Astrocyte of the cerebellum (primary cell): Measurements from ENCODE around the gene MCEMP1.

Source experiments
- DNase-seq: peaks from one replicate; pipeline ENCODE4 v3.0.0-alpha.2; 2011; ENCODE audit warnings: low read depth
- H3K4me3 ChIP-seq: 2 replicates; pipeline ENCODE4 v1.5.1; 2011; ENCODE audit warnings: mild to moderate bottlenecking, low read depth, low read length, moderate library complexity
- in situ Hi-C: cut with HindIII; loops from 2 replicates; pipeline ENCODE4 v1.10.0; 2017; ENCODE audit warnings: low sequenced_read_pairs
- TF ChIP-seq, protein P1 (sequence below): IDR thresholded peaks from 2 replicates; pipeline ENCODE4 v1.5.1; 2012; ENCODE audit warnings: low read length, low read depth, moderate library complexity, mild to moderate bottlenecking; ENCODE audit errors: missing control alignments

The MCEMP1 gene

DNA sequence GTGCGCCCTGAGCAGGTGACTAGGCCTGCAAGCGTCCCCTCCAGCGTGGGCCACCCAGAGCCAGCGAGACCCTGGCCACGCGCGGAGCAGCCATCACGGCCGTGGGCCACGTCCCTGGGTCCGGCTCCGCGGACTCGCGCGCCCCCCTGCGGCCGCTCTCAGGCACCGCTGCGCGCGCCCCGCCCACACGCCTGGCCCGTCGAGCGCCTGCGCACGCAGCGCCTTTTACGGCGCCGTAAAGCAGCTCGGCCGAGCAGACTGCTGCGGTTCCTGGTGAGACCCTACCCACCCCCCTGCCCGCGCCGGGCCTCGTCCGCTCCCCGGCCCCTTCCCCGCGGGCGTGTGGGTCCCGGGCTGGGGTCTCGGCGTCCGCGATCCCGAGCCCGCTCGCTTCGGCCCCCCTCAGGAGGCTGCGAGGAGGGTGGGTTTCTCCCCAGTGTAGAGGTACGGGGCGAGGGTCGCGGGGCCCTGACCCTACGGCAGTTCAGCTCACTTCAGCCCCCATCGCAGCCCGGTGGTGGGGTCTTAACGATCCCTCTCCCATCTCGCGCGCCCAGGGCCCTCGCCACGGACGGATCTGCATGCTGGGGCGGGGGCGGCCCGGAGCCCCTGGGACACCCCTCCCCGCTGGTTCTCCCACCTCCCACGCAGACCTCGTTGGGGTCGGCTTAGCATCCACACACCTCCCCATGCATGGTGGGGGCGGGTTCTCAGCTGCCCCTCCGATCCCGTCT lies 3.9 kb downstream of the MCEMP1 start, which contains the start of gene TRAPPC5:
TRAPPC5 (plus strand) TSS at position 228 of the 734 bp plus-strand sequence. CDS start 1,421 bp downstream, outside the sequence.
- peak; percentile 34 for DNase-seq
- H3K4me3 ChIP-seq: peak within 1 kb of the TSS; percentile 100
- TF ChIP-seq, protein P1, sequence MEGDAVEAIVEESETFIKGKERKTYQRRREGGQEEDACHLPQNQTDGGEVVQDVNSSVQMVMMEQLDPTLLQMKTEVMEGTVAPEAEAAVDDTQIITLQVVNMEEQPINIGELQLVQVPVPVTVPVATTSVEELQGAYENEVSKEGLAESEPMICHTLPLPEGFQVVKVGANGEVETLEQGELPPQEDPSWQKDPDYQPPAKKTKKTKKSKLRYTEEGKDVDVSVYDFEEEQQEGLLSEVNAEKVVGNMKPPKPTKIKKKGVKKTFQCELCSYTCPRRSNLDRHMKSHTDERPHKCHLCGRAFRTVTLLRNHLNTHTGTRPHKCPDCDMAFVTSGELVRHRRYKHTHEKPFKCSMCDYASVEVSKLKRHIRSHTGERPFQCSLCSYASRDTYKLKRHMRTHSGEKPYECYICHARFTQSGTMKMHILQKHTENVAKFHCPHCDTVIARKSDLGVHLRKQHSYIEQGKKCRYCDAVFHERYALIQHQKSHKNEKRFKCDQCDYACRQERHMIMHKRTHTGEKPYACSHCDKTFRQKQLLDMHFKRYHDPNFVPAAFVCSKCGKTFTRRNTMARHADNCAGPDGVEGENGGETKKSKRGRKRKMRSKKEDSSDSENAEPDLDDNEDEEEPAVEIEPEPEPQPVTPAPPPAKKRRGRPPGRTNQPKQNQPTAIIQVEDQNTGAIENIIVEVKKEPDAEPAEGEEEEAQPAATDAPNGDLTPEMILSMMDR: peak; percentile 64
- in situ Hi-C loops: no loop called here

DNA sequence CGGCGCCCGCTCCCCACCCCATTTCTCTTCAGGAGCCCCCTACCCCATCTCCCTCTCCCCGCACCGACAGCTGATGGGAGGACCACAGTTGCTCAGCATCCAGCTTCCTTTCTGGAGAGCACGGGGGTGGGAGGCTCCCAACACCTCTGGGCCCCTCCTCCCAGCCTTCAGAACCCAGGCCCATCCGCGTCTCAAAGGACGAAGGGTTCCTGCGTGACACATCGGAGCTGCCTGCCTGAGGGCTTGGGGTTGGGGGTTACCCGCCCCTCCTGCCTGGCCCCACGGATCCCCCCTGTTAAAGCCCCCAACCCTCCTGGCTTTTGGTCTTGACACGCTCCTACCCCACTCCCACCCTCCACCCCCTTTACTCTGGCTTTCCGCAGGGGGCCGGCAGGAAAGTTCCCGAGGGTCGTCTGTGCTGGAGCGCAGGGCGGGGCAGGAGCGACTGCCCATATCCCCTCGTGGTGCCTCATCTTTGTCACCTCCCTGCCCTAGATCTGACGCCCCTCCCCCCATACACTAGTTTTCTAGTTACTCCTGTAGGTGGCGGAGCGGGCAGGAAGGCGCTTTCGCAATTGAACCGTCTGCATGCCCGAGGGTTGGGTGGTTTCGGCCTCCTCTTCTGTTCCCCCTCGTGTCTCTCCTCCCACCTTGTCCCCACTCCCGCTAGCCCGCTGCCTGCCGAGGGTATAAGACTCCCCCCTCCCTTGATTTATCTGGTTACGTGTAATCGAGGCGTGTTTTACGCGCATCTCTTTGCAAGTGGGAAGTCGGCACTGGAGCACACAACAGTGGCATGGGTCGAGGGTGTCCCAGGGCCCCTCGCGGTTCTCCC lies 4.7 kb downstream of the MCEMP1 start:
- in situ Hi-C loops: no loop called here
- H3K4me3 ChIP-seq: peak overlapping the region; percentile 100
- DNase-seq: peak; percentile 47
- TF ChIP-seq, protein P1: peak; percentile 68

DNA sequence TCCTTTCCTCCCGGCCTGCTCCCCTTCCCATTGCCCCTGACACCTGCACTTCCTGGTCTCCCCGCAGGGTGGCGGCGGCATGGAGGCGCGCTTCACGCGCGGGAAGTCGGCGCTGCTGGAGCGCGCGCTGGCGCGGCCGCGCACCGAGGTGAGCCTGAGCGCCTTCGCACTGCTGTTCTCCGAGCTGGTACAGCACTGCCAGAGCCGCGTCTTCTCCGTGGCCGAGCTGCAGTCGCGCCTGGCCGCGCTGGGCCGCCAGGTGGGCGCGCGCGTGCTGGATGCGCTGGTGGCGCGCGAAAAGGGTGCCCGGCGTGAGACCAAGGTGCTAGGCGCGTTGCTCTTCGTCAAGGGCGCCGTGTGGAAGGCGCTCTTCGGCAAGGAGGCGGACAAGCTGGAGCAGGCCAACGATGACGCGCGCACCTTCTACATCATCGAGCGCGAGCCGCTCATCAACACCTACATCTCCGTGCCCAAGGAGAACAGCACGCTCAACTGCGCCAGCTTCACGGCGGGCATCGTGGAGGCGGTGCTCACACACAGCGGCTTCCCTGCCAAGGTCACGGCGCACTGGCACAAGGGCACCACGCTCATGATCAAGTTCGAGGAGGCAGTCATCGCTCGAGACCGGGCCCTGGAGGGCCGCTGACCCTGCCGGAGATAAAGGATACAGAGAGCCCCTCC lies 5.4 kb downstream of the MCEMP1 start:
- DNase-seq: no peak
- TF ChIP-seq, protein P1: no peak
- H3K4me3 ChIP-seq: peak overlapping the region; percentile 100
- in situ Hi-C loops: no loop called here

DNA sequence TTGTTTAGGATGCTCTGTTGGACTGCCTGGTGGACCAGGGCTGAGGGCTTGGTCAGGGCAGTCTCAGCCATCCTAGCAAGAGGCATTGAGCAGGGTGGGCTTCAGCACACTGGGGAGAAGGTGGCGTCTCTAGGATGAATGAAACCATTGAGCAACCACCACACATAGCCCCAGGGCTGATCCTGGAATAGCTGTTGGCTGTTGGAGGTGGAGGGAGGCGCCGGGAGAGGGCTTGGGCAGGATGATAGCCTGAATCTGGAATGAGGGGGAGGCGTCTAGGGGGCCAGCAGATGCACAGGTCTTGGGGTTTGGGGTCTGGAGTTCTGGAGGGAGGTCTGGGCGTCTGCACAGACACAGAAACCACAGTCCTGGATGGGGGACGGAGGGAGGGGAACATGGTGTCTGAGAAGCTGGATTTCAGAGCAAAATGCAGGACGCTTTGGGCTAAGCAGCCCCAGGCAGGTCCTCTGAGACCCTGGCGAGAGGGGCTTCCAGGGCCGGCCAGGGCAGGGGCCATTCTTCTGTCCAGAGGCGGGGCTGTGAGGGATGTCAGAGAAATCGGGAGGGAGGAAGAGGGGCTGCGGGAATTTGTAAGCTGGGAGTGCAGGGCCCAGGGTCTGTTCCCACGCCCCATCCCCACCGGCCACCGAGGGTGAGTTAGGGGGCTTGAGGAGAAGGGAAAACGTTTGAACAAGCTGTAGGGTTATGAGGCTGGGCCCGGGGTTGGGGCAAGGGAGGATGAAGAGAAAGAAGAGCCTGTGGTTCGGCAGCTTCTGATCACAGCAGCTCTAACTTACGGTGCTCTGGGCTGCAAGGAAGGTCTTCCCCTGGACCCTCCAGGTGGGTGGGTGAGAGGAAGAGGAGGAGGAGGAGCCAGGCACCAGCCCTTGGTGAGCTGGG lies 8.9 kb downstream of the MCEMP1 start:
- in situ Hi-C loops: no loop called here
- no peak for DNase-seq
- no peak overlapping the region for H3K4me3 ChIP-seq
- TF ChIP-seq, protein P1: no peak

DNA sequence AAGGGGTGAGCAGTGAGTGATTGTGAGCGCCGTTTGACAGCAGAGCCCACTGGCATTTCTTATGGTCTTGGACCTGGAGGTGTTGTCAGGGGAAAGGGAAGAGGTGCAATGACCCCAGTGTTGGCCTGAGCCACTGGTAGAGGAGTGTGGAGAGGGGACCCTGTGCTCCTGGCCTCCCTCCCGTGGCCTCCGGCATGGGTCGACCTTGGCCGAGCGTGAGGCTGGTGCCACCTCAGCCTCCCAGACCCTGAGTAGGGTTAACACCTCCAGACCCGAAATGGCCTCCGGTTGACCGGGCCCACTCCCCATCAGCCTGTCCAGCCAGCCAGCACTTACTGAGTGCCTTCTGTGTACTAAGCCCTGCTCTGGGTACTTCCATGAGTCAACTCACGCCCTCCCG lies 10.3 kb downstream of the MCEMP1 start:
- DNase-seq: no peak
- no peak overlapping the region for H3K4me3 ChIP-seq
- in situ Hi-C loops: no loop called here
- TF ChIP-seq, protein P1: no peak

DNA sequence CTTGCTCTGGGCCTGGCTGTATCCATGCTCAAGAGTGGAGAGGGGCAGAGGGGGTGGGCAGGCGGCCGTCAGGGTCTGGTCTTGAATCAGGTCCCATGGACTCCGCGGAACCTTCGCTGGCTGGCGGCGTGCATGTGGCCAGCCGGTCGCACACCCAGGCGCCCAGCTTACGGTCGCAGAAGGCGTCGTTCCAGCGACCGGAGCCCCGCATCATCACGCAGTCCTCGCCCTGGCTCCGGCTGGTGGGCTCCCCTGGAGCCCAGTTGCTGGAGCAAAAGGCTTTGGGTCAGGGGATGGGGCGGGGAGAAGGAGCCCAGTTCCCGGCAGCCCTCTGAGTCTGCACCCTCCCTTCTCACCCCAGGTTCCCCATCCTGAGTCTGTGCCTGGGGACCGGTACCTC lies 12.3 kb downstream of the MCEMP1 start:
- TF ChIP-seq, protein P1: no peak
- in situ Hi-C loops: no loop called here
- H3K4me3 ChIP-seq: no peak overlapping the region
- DNase-seq: no peak
